GM12891 (cell line): ENCODE measurements around the gene UQCRH.
"Not testable (repeated sequence)": the region's sequence is repeated elsewhere in the genome, so short reads cannot be mapped to it uniquely, and the experiment has no call there.

Experiments used
- DNase-seq: peaks from one replicate; pipeline ENCODE4 v3.0.0; 2011; ENCODE audit warnings: low spot score; ENCODE audit not compliant: insufficient read length
- FAIRE-seq: peaks from 2 replicates; lab custom pipeline; 2011; peaks lifted over from hg19 to GRCh38; lab: Jason Lieb, UNC
- PAX5 ChIP-seq: IDR thresholded peaks from 2 replicates; pipeline ENCODE4 v1.6.1; 2011; ENCODE audit warnings: low read length, moderate library complexity, mild to moderate bottlenecking; ENCODE audit not compliant: insufficient read depth, severe bottlenecking
- POLR2A ChIP-seq: IDR thresholded peaks from 2 replicates; pipeline ENCODE4 v1.6.1; 2011; ENCODE audit warnings: low read depth, low read length, control low read depth
- POLR2AphosphoS5 ChIP-seq: IDR thresholded peaks from 2 replicates; pipeline ENCODE4 v1.6.1; 2011; ENCODE audit warnings: low read depth, low read length, control low read depth
- POU2F2 ChIP-seq: IDR thresholded peaks from 2 replicates; pipeline ENCODE4 v1.6.1; 2011; ENCODE audit warnings: low read depth, mild to moderate bottlenecking, control low read depth, low read length, moderate library complexity
- SPI1 ChIP-seq: IDR thresholded peaks from 2 replicates; pipeline ENCODE4 v1.6.1; 2011; ENCODE audit warnings: low read depth, low read length, control low read depth
- TAF1 ChIP-seq: IDR thresholded peaks from 2 replicates; pipeline ENCODE4 v1.6.1; 2011; ENCODE audit warnings: low read depth, low read length, control low read depth

UQCRH gene

DNA sequence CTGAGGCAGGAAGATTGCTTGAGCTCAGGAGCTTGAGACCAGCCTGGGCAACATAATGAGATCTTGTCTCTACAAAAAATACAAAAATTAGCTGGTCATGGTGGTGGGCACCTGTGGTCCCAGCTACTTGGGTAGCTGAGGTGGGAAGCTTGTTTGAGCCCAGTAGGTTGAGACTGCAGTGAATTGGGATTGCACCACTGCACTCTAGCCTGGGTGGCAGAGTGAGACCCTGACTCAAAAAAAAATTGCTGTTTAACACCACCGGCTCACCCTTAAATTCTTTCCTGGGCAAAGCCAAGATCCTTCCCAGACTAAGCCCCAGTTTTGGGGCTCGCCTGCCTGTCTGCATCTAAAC, 30.5 kb downstream of the UQCRH start:
- TF ChIP-seq POLR2A, result no peak; the same call in 1 of the 2 replicates
- TF ChIP-seq POLR2AphosphoS5, result no peak
- no peak for TF ChIP-seq TAF1
- TF ChIP-seq PAX5, result no peak
- no peak for TF ChIP-seq POU2F2
- TF ChIP-seq SPI1, result no peak
- no peak for FAIRE-seq

DNA sequence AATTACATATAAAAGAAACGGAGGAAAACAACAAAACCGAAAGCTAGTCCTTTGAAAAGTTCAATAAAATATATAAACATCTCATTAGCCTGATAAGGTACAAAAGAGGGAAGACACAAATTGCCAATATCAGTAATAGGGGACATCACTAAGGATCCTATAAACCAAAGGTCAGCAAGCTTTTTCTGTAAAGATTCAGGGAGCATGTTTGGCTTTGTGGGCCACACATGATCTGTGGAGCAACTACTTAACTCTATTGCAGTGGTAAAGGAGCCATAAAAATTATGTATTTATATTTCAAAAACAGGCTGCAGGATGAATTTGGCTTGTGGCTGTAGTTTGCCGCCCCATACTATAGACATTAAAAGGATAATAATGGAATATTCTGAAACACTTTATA, 31.6 kb downstream of the UQCRH start:
- FAIRE-seq (no peak), DNase-seq (no peak)
- TF ChIP-seq POLR2AphosphoS5, result no peak
- TF ChIP-seq POLR2A, result no peak
- no peak for TF ChIP-seq TAF1
- TF ChIP-seq PAX5, result no peak
- no peak for TF ChIP-seq SPI1
- TF ChIP-seq POU2F2, result no peak

More for the DNA sequence above, 30.5 kb downstream of the UQCRH start:
- no peak for DNase-seq

DNA sequence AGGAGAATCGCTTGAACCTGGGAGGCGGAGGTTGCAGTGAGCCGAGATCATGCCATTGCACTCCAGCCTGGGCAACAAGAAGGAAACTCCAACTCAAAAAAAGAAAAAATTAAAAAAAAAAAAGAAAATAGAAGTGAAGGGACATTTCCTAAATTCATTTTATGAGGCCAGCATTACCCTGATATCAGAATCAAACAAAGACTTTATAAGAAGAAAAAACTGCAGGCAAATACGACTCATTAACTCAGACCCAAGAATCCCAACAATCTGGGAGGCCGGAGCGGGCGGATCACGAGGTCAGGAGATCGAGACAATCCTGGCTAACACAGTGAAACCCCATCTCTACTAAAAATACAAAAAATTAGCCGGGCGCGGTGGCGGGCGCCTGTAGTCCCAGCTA, 33.9 kb downstream of the UQCRH start:
- FAIRE-seq, result not testable (repeated sequence)

DNA sequence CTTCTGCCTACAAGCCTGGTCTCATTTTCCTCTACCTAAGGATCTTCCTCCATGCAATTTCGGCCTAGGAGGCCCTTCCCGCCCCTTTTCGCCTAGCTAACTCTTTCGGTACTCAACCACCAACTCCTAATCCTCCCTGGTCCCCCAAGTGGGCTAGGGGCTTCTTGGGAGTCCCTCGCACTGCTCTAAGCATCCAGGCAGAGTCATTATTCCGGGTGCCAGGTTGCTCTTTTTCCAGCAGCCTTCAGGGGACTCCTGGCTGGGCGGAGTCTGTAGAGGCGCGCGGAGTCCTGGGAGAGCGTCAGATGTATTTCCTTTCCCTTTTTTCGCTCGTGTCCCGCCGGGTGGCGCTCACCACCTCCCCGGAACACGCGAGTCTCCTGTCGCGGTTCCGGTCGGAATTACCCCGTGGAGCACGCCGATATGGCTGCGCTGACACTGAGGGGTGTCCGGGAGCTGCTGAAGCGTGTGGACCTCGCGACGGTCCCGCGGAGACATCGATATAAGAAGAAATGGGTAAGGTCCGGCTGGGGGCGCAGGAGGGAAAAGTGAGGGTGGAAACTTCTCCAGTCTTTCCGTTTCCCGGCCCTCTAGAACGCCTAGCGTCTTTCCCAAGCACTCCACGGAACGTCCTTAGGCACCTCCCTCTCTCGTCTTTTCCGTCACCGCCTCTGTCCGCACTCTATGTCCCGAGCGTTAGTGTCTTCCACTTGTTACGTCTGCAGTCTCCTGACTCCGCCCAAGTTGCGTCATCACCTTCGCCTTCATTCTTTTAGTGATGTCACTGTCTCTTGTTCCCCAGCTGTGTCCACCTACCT, 37.1 kb downstream of the UQCRH start, which contains the start of gene NSUN4:
Gene NSUN4 (plus strand): TSS at position 404 of the 818 bp plus-strand sequence. CDS start 20 bp downstream, at position 424.
- TF ChIP-seq POLR2A (peak; percentile 71; the same call in 1 of the 2 replicates), TAF1 (peak; percentile 90), SPI1 (no peak), PAX5 (peak; percentile 57), POLR2AphosphoS5 (peak; percentile 74; the same call in 1 of the 2 replicates), POU2F2 (no peak)
- DNase-seq (peak; percentile 60), FAIRE-seq (peak; percentile 92)

More for the DNA sequence above, 33.9 kb downstream of the UQCRH start:
- DNase-seq, result not testable (repeated sequence)

DNA sequence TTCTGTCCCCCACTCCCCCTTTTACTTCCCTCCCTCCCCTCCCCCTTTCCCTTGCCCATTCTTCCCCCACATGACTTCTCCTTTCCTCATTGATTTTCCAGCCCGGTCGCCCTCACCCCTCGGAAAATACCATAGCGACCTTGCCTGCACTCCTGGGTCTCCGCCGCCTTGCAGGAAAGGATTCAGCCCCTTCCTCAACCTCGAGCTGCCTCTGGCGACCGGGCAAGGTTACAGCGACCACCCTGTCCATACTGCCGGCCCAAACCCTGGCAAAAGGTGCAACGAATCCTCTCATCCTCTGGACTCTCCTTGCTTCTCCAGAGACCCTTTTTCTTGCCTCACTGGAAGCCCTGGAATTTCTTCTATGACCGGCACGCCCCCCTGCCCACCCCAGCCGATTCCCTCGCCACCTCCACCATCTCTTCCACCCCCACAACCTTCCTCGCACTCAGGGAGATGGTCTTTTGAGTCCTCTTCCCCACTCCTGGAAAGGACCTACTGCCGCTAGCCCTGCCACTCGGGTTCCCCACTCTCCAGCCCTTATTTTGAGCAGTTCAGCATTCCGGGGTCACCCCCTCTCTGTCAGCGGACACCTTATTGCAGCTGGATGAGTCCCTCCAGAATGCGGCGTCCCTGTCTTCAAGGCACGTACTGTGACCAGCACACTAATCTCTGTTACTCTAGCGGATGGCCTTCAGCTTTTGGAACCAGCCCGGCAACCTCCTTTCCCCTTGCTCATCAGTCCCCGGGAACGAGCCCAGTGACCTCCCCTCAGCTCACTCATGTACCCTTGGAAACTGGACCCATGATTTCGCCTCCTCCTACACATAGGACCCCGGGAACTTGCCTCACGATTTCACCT, 38.0 kb downstream of the UQCRH start:
- FAIRE-seq, result no peak
- DNase-seq, result no peak
- TF ChIP-seq PAX5 (no peak), TAF1 (no peak), POLR2AphosphoS5 (no peak), SPI1 (no peak), POLR2A (no peak), POU2F2 (no peak)

DNA sequence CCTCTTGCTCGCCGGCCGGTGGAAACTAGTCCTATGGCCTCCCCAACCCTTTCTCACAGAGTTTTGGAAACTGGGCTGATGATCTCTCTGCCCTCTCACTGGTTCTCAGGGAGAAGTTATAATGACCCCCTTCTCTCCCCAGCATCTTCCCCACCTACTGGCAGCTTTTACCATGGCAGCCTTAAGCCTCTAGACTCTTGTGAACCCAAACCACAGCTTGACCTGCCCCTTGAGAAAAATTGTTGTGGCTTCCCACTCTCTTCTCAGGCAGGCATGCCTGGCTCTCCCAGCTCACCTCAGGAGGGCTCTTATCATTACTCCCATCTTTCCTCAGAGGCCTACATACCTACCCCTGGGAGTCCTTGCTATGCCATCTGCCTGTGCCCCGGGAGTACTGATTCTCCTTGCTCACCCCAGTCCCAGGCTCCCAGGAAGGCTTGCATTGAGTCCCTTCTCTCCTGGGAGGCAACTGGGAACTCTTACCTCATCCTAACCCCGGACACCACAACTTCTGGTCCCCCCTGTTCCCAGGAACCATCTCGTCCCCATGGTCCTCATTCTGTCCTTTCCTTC, 38.7 kb downstream of the UQCRH start:
- DNase-seq, result peak; percentile 29
- no peak for TF ChIP-seq SPI1
- TF ChIP-seq TAF1, result no peak
- no peak for TF ChIP-seq POU2F2
- TF ChIP-seq POLR2AphosphoS5, result no peak
- no peak for TF ChIP-seq PAX5
- no peak for TF ChIP-seq POLR2A
- FAIRE-seq, result no peak

DNA sequence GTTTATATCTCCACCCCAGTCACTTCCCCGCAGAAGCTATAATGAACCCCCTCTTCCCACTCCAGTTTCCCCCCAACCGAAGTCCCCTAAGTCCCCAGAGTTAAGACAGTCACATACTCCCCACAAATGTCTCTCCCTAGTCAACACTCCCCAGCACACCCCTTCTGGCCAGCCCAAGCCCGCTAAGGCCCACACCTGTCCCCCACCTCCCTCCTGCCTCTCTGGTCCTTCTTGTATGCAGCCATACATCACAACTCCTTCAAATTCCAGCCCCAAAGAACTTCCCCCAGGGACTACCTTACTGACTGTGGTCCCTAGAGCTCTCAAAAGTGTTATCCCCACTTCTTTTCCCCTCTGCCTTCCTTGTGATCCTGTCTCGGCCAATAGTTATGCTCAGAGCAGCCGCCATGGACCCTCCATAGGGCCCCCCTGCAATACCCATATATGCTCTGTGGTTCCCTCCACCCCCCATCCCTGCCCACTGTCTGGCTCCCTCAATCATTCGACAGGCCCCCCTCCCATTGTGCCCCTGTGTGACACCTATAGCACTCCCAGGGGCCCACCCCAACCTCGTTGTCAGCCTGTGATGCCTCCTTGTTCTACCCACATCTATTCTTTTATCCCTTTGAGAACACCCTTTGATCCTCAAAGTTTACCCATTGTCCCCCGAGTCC, 39.3 kb downstream of the UQCRH start:
- FAIRE-seq, result no peak
- no peak for DNase-seq
- TF ChIP-seq POLR2AphosphoS5 (no peak), POU2F2 (no peak), SPI1 (no peak), TAF1 (no peak), PAX5 (no peak), POLR2A (no peak)

DNA sequence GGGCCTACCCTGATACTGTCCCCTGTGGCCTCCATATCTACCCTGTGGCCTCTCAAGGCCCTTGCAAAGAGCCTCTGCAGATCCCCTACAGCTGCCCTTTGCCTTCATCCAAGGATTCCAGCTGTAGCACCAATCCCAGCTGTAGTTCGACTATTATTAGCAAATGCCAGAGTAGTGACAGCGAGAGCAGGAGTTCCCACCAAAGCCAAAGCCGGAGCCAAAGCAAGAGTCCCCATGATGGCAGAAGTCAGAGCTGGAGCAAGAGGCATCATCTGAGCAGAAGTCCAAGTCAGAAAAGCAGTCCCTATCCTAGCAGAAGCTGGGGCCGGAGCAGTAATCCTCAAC, 39.8 kb downstream of the UQCRH start:
- TF ChIP-seq PAX5 (no peak), SPI1 (no peak), POU2F2 (no peak), TAF1 (no peak), POLR2AphosphoS5 (no peak), POLR2A (no peak)
- DNase-seq (no peak), FAIRE-seq (no peak)

DNA sequence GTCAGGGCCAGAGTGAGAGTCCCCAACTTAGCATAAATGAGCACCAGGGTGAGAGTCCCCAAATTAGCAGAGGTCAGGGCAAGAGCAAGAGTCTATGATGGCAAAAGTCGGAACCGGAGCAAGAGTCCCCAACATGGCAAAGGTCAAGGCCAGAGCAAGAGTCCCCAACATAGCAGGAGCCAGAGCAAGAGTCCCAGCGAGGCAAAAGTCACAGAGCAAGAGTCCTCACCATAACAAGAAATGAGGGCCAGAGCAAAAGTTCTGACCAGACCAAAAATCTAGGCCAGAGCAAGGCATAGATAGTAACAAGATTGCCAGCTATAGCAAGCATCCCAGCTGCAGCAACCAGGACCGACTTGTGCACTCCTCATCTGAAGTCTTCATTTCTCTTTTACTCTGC, 40.2 kb downstream of the UQCRH start:
- TF ChIP-seq POLR2A, result no peak
- TF ChIP-seq POLR2AphosphoS5, result no peak
- TF ChIP-seq TAF1, result no peak
- no peak for TF ChIP-seq SPI1
- no peak for TF ChIP-seq POU2F2
- TF ChIP-seq PAX5, result no peak
- no peak for DNase-seq
- no peak for FAIRE-seq
